HFF-Myc (cell line): ENCODE measurements around the gene HS1BP3.

Source experiments
- DNase-seq: peaks from one replicate; pipeline ENCODE4 v3.0.0-alpha.2; 2011; ENCODE audit warnings: low read depth; ENCODE audit errors: extremely low read depth
- H3K4me3 ChIP-seq: replicated peaks from 2 replicates; pipeline ENCODE4 v1.5.1; 2011; ENCODE audit warnings: low read depth, mild to moderate bottlenecking, control low read depth, low read length
- TF ChIP-seq, protein P1 (sequence below): IDR thresholded peaks from 2 replicates; pipeline ENCODE4 v1.5.1; 2012; ENCODE audit warnings: mild to moderate bottlenecking, low read depth, low read length, control low read depth; ENCODE audit errors: missing control alignments

Gene HS1BP3

DNA sequence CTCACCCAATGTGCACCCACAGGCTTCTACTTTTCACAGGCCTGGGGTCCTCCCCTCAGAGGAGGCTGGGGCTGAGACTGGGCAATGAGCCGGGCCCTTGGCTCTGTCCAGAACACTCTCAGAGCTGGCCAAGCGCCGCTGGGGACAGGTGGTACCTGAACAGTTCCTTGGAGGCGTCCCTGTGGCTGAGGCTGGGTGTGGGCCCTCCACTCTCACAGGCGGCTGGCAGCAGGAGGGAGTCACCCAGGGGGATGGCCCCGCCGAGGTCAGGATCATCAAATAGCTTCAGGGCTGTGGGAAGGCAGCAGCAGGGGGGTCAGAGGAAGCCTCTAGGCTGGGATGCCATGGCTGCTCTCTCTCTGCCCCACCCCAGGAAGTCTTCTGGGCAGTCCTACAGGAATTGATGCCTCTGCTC lies 27.1 kb downstream of the HS1BP3 start:
- DNase-seq: no peak
- TF ChIP-seq, protein P1, sequence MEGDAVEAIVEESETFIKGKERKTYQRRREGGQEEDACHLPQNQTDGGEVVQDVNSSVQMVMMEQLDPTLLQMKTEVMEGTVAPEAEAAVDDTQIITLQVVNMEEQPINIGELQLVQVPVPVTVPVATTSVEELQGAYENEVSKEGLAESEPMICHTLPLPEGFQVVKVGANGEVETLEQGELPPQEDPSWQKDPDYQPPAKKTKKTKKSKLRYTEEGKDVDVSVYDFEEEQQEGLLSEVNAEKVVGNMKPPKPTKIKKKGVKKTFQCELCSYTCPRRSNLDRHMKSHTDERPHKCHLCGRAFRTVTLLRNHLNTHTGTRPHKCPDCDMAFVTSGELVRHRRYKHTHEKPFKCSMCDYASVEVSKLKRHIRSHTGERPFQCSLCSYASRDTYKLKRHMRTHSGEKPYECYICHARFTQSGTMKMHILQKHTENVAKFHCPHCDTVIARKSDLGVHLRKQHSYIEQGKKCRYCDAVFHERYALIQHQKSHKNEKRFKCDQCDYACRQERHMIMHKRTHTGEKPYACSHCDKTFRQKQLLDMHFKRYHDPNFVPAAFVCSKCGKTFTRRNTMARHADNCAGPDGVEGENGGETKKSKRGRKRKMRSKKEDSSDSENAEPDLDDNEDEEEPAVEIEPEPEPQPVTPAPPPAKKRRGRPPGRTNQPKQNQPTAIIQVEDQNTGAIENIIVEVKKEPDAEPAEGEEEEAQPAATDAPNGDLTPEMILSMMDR: no peak

GRCh38 chr2:20623241-20623640 lies 27.7 kb downstream of the HS1BP3 start:
- no peak overlapping the region for H3K4me3 ChIP-seq
- TF ChIP-seq, protein P1: no peak
- DNase-seq: no peak

More for the DNA sequence above, 27.1 kb downstream of the HS1BP3 start:
- H3K4me3 ChIP-seq: no peak overlapping the region

DNA sequence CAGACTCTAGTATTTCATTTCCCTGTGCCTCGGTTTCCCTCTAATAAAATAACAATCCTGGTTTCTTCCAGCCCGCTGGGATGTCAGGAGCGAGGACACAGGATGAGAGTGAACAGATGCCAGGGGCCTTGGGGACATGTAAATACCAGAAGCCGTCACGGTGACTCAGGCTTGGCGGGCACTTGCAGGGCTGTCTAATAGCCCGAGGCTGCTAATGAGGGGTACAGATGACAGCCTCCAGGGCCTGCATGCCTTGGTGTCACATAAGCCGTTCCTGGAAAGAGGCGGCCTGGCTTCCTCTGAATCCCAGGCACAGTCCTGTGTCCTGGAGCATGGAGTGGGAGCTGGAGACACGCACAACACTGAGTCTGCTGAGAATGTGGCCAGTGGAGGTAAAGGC lies 28.2 kb downstream of the HS1BP3 start:
- TF ChIP-seq, protein P1: no peak
- H3K4me3 ChIP-seq: no peak overlapping the region
- DNase-seq: no peak

- no peak for DNase-seq
- TF ChIP-seq, protein P1: no peak
Observed at GRCh38 chr2:20622296-20622686, 28.6 kb downstream of the HS1BP3 start.

DNA sequence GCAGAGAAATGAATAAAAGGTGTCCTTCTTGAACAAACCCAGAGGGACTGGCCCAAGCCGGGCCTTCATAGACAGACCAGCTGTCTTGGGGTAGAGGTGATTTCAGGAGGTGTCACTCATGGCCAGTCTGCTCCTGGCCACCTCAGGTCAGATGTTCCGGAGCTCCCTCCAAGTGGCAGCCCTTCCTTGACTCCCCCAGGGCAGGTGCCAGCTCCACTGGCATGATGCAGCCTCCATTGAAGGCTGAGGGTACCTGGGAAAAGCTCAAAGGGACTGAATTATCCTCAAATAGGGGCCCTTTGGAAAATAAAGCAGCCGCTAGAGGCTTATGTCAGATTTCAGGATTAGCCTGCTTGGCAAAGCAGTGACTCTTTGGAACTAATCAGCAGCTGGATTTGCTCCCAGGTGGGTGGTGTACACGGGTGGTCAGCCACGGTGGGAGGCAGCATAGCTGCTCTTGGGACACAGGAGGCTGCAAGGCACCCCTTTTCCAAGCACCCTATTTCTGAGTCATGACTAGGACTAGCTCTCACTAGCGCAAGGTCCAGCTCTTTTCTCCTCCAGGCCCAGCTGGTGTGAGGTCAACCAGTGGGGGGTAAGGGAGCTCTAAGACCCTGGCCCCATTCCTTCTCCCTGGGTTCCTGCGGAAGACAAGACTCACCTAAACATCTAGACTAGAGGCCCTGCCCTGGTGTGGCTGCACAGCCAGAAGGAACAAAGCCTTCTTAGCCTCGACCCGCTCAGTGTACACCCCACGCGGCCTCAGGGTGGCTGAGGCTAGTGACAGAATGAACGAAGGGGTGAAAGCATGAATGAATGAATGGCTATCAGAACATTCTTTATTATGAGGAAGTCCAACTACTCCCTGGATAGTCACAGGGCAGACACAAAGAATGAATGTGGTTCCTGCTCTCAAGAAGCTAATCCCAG lies 29.3 kb downstream of the HS1BP3 start:
- no peak for DNase-seq
- H3K4me3 ChIP-seq: no peak overlapping the region
- TF ChIP-seq, protein P1: no peak

More at GRCh38 chr2:20622296-20622686, 28.6 kb downstream of the HS1BP3 start:
- H3K4me3 ChIP-seq: no peak overlapping the region

DNA sequence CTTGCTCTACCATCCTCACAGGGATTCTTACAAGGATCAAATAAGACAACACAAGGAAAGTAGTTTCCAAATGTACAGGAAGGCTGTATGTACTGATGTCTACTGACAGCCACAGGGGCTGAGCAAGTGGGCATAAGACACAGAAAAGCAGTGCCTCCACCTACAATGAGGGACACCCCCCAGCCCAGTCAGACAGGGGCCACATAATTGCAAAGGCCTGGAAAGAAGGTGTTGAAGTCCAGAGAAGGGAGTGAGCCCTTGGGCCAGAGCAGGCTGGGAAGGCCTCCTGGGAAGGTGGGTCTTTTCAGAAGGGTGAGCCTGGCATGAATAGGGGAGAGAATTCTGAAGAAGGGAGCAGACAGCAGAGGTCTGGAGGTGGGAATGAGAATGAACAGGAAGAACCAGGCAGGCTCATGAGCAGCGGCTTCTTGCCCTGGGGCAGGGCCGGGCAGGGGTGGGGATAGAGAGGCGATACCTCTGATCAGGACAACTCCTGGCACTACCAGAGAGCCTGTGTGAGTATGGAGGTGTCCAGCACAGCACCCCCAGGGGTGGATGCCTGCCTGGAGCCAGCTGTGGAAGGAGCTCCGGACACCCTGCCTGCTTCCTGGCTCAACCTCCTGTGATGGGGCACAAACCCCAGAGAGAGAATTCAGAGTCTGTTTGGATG lies 30.1 kb downstream of the HS1BP3 start:
- H3K4me3 ChIP-seq: no peak overlapping the region
- DNase-seq: no peak
- TF ChIP-seq, protein P1: no peak
